ENCODE results near the gene ATG7.

GRCh38 chr3:11605398-11605797, 333.2 kb downstream of the ATG7 start:
- TF ChIP-seq CTCF (IDR thresholded peaks at IDR 0.05; ENCODE audit: low read depth, low read length, poor library complexity, severe bottlenecking) (no peak), EZH2phosphoT487 (IDR thresholded peaks at IDR 0.05; ENCODE audit: borderline replicate concordance, low read length) (no peak)

Data from DOHH2 (cell line).